Tibial nerve (tissue), 4 donors: ENCODE data around the gene ARL2.
A peak's percentile ranks its signal among the peaks of the same experiment; 100 is the strongest.

Experiments used
- CTCF ChIP-seq, 5 experiments: fragments of 200-600 bp in 3 of 5; fragments of 450-650 bp in 2 of 5; sonication (generic) in 3 of 5; IDR thresholded peaks; one replicate each; pipeline ENCODE4 v1.5.1; 2016 to 2019; ENCODE audit warnings: antibody characterized with exemption in 5 of 5, mild to moderate bottlenecking in 3 of 5, moderate library complexity in 2 of 5
- EP300 ChIP-seq, 2 donors: sonication (generic); formaldehyde crosslinking; IDR thresholded peaks; one replicate each; pipeline ENCODE4 v1.6.1; 2017; ENCODE audit warnings: antibody characterized with exemption in 2 of 2, mild to moderate bottlenecking in 1 of 2
- POLR2A ChIP-seq, 2 donors: fragments of 450-650 bp; IDR thresholded peaks; one replicate each; pipeline ENCODE4 v1.6.1; 2017; ENCODE audit warnings: antibody characterized with exemption in 2 of 2, mild to moderate bottlenecking in 2 of 2, moderate library complexity in 2 of 2

GRCh38 chr11:65040847-65041622 lies 27.1 kb downstream of the ARL2 start, which contains the start of gene SAC3D1:
- no peak for TF ChIP-seq CTCF (IDR thresholded peaks at IDR 0.05)
- TF ChIP-seq POLR2A (IDR thresholded peaks at IDR 0.05), result peak in 1 of 2 donors; percentile 61
- peak; percentile 68 to 87 for TF ChIP-seq EP300 (IDR thresholded peaks at IDR 0.05)
